ENCODE data around the gene IFT20. TPM values are rescaled to one million over a fixed set of nuclear protein-coding genes. Genes with fewer than 3 reads are reported as not detected.

Gene IFT20
- total and polyA plus RNA-seq, 2 of the 13 experiments (the other 11 are each of a cell fraction or from before 2014, with no cell fraction given) = 28.0 to 37.8 TPM

DNA sequence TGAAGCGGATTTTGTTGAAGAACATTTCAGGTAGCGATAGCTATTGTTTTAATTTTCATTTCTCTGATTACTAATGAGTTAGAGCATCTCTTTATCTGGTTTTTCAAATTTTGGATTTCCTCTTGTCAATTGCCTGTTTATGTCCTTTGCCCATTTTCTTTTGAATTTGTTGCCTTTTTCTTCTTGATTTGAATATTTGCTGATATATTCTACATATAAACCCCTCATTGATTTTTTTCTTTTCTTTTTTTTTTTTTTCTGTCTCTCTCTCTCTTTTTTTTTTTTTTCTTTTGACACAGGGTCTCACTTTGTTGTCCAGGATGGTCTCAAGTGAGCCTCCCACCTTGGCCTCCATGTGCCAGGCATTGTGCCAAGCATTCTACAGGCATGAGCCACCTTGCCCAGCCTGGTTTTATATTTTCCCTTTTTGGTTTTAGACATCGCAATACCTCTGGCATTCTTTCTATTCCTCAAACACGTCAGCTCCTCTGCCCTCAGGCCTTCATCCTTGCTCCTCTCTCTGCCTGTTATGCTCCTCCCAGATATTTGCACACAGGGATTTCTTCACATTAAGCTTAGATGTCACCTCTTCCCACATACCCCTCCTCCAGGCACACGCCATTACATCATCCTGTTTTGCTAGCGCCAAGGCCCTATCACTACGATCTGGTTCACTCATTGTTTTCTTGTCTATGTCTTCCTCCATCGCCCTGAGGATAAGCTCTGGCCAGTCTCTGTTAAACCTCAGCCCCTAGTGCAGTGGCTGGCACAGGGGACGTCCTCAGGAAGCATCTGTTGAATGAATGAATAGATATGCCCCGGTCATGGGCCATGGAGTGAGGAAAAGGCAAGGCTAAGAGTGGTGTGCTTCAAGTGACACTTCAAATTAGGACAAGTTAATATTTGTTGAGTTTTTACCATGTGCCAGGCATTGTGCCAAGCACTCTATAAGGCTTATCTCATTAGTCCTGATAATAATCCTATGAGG is 44.8 kb upstream of the IFT20 start:
- Histone ChIP-seq H4K20me1 (ENCODE audit: insufficient read depth, low read length) (no peaks in the 10 kb centered on the region), H3K9me3 (ENCODE audit: low read length) (no peaks in the 10 kb centered on the region), H2AFZ (ENCODE audit: low read length) (no peak overlapping the region), H3K27ac (ENCODE audit: extremely low read length, insufficient read depth, low read length) (no peak overlapping the region), H3K36me3 (replicated peaks in 1 of 2; ENCODE audit: control insufficient read depth in 1 of 2, insufficient read depth in 2 of 2, low read length in 2 of 2) (no peaks in the 10 kb centered on the region), H3K27me3 (ENCODE audit: control insufficient read depth in 1 of 2, insufficient read depth in 2 of 2, low read length in 2 of 2) (no peaks in the 10 kb centered on the region), H3K4me1 (ENCODE audit: insufficient read depth, low read length) (peaks cover 26% of the 10 kb centered on the region), H3K4me2 (ENCODE audit: low read depth, low read length) (peak overlapping the region; percentile 51), H3K4me3 (replicated peaks in 1 of 3; ENCODE audit: insufficient read depth in 1 of 3, low read depth in 2 of 3, low read length in 3 of 3) (no peak overlapping the region), H3K79me2 (ENCODE audit: insufficient read depth, low read length) (no peaks in the 10 kb centered on the region), H3K9ac (ENCODE audit: insufficient read depth, low read depth, low read length) (no peak overlapping the region)
- intact Hi-C loops (cut with micrococcal nuclease; ENCODE audit: unreplicated experiment) = no loop called here
- ChIA-PET CTCF (ENCODE audit: low intra/inter-chr PET ratio, low total read pairs) (no interaction called here), POLR2A (interaction anchor here (0.8 to 5.7 kb wide), 9 partner anchors 10 to 147 kb away, joined by 3 to 107 read pairs (median 8); partner anchors contain the start of genes POLDIP2, SARM1, TNFAIP1 and VTN)
- ATAC-seq (peak; percentile 67), FAIRE-seq (peak; percentile 77), DNase-seq (ENCODE audit: low spot score) (peak; percentile 77)
- no TSS peak for BruUV-seq (replicated peaks)
- 23% methylated on average over 10 of the region's 10 CpGs for WGBS (ENCODE audit: low lambda C conversion rate)
- in situ Hi-C loops (cut with HindIII; ENCODE audit: extremely low pct_ligation_motif_present, low pct_unique_long_range_greater_than_20kb) = no loop called here
- peak; percentile 42; the same call in 1 of the 2 replicates for TF ChIP-seq NCOA2 (CRISPR knock-in tag; IDR thresholded peaks at IDR 0.05)
- TF ChIP-seq, protein P1, sequence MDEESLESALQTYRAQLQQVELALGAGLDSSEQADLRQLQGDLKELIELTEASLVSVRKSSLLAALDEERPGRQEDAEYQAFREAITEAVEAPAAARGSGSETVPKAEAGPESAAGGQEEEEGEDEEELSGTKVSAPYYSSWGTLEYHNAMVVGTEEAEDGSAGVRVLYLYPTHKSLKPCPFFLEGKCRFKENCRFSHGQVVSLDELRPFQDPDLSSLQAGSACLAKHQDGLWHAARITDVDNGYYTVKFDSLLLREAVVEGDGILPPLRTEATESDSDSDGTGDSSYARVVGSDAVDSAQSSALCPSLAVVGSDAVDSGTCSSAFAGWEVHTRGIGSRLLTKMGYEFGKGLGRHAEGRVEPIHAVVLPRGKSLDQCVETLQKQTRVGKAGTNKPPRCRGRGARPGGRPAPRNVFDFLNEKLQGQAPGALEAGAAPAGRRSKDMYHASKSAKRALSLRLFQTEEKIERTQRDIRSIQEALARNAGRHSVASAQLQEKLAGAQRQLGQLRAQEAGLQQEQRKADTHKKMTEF (CRISPR knock-in tag; IDR thresholded peaks at IDR 0.05) = no peak
- peak; percentile 57; the same call in 1 of the 2 replicates for TF ChIP-seq HMG20A (CRISPR knock-in tag; IDR thresholded peaks at IDR 0.05; ENCODE audit: borderline replicate concordance)
- no peak for TF ChIP-seq ZNF557 (CRISPR knock-in tag; IDR thresholded peaks at IDR 0.05)
- TF ChIP-seq SMYD3 (CRISPR knock-in tag; IDR thresholded peaks at IDR 0.05) = no peak
- TF ChIP-seq NCOR1 (IDR thresholded peaks at IDR 0.05; ENCODE audit: borderline replicate concordance, low read length) = no peak
- TF ChIP-seq HDAC1 (CRISPR knock-in tag; IDR thresholded peaks at IDR 0.05) = no peak
- TF ChIP-seq ATF6 (CRISPR knock-in tag; conservative IDR thresholded peaks at IDR 0.05) = no peak
- no peak for TF ChIP-seq ZNF556 (CRISPR knock-in tag; IDR thresholded peaks at IDR 0.05; ENCODE audit: borderline replicate concordance)
- peak; percentile 91 for TF ChIP-seq GFI1 (CRISPR knock-in tag; IDR thresholded peaks at IDR 0.05; ENCODE audit: borderline replicate concordance)
- TF ChIP-seq, protein P2, sequence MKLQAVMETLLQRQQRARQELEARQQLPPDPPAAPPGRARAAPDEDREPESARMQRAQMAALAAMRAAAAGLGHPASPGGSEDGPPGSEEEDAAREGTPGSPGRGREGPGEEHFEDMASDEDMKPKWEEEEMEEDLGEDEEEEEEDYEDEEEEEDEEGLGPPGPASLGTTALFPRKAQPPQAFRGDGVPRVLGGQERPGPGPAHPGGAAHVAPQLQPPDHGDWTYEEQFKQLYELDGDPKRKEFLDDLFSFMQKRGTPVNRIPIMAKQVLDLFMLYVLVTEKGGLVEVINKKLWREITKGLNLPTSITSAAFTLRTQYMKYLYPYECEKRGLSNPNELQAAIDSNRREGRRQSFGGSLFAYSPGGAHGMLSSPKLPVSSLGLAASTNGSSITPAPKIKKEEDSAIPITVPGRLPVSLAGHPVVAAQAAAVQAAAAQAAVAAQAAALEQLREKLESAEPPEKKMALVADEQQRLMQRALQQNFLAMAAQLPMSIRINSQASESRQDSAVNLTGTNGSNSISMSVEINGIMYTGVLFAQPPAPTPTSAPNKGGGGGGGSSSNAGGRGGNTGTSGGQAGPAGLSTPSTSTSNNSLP (IDR thresholded peaks at IDR 0.05; ENCODE audit: low read depth, low read length) = 0 out of 2 replicates have a peak, but pooled peaks have one; percentile 17
- TF ChIP-seq MZF1 (CRISPR knock-in tag; IDR thresholded peaks at IDR 0.05; ENCODE audit: borderline replicate concordance) = no peak
- no peak for TF ChIP-seq ZNF569 (CRISPR knock-in tag; IDR thresholded peaks at IDR 0.05; ENCODE audit: borderline replicate concordance)
- TF ChIP-seq, protein P3, sequence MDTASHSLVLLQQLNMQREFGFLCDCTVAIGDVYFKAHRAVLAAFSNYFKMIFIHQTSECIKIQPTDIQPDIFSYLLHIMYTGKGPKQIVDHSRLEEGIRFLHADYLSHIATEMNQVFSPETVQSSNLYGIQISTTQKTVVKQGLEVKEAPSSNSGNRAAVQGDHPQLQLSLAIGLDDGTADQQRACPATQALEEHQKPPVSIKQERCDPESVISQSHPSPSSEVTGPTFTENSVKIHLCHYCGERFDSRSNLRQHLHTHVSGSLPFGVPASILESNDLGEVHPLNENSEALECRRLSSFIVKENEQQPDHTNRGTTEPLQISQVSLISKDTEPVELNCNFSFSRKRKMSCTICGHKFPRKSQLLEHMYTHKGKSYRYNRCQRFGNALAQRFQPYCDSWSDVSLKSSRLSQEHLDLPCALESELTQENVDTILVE (CRISPR knock-in tag; IDR thresholded peaks at IDR 0.05) = no peak
- TF ChIP-seq RCOR2 (CRISPR knock-in tag; IDR thresholded peaks at IDR 0.05) = no peak
- TF ChIP-seq ZNF451 (CRISPR knock-in tag; IDR thresholded peaks at IDR 0.05) = no peak

Data from HepG2 (cell line).